HG03378 (cell line): Measurements from ENCODE around the gene GATAD2A.

Source experiments
- ATAC-seq: cut with Tn5 transposase; IDR thresholded peaks from one replicate; pipeline ENCODE4 v1.9.1; 2021; ENCODE audit warnings: mild to moderate bottlenecking, moderate library complexity; ENCODE audit not compliant: unreplicated experiment

Gene GATAD2A

DNA sequence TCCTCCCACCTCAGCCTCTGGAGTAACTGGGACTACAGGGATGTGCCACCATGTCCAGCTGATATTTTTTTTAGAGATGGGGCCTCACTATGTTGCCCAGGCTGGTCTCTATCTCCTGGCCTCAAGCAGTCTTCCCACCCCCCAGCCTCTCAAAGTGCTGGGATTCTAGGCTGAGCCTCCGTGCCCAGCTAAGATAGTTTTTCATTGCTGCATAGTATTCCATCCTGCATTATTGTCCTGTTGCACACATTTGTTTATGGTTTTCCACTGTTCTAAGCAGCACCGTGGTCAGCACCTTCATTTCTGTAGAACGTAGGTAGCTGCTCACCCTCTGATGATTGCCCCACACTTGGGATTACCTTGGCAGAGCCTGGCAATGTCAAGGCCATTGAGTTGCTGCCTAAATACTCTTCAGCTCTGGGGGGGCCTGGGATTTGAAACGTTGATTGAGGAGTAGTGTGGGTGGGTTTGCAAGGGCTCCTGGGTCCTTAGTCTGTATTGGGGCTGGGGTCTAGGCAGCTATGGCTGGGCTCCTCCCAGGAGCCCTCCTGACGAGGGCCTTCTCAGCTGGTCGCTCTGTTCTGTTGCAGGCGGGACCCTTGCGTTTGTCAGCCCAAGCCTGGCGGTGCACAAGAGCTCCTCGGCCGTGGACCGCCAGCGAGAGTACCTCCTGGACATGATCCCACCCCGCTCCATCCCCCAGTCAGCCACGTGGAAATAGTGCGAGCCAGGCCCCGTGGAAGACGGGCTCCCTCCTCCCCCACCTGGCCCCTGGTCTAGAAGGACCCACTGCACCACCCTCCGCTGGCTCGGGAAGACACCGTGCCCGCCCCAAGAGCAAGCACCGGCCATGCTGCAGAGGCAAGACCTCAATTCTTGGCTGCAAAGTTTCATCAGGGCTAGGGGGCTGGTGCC lies 99.5 kb downstream of the GATAD2A start:
- ATAC-seq = no peak

DNA sequence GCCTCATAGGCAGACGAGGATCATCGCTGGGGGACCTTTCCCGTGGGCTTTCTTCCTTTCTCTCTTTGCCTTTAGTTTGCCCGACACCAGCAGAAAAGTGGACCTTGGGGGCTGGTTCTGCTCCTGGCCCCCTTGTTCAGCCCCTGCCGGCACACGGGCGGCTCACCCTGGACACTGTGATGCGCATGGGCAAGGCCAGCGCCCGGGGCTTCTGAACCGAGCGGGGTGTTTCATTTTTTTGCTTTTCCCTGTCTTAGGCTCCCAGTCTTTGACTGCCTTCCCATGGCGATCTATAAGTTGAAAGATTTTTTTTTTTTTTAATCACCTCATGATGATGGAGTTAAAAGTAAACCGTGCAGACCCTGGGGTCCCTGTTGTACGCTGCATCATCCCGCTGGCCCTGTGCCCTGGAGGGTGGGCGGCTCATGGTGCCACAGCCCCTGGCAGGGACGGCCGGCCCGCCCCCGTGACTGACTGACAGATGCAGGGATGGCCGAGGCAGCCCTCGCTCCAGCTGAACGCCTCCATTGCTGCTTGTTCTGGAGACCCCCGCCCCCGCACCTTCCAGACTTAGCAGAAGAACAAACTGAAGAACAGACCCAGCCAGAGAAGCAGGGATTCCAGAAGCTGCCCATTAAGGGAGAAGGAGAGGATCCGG lies 100.3 kb downstream of the GATAD2A start:
- no peak for ATAC-seq

DNA sequence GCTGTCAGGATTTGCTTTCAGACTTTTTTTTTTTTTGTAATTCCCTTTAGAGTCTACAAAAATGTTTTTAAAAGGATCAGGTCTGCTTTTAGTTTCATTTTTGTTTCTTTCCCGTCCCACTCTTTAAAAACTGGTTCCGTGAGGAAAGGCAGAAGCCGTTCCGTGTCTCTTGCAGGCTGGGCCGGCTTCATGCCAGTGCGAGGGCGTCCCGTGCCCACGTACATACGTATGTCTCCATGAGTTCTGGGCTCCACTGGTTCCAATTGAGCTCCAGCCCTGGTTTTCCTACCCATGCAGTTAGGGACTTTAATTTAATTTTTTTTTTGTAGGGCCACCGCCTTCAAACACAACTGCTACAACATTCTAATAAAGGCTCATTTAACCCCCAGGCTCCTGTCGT lies 101.1 kb downstream of the GATAD2A start:
- ATAC-seq = no peak

DNA sequence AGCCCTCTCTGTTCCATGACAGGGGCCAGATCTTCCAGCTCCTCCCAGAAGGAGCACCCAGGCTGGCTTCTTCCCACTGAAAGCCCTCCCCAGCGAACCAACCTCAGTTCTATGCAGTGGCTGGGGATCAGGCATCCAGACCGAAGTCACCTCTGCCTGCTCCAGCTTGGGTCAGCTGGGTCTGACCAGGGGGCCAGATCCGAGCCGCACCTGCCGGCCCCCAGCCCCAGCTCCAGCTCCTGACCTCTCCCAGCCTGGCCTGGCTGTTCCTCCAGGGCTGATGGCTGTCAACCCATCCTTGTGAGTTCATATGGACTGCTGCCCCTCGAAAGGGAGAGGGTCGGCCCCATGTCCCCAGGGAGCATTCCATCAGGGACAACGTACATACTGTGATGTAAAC lies 101.9 kb downstream of the GATAD2A start:
- ATAC-seq = no peak

DNA sequence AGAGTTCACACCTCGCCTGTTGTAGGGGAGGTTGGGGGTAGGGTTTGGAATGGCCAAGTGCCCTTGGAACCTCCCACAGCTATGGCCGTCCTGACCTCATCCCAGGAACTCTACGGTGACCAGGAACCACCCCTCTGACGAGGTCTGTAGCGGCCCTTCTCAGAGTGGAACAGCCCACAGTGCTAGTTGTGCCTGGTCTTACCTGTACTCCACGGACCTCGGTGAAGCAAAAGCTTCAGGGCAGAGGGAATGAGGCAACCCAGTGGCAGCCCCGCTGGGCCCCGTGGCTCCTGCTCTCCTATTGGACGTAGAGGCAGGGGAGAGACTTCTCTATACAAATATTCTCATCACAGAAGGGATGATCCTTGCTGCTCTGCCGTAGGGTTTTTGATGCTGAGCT lies 102.7 kb downstream of the GATAD2A start:
- no peak for ATAC-seq

DNA sequence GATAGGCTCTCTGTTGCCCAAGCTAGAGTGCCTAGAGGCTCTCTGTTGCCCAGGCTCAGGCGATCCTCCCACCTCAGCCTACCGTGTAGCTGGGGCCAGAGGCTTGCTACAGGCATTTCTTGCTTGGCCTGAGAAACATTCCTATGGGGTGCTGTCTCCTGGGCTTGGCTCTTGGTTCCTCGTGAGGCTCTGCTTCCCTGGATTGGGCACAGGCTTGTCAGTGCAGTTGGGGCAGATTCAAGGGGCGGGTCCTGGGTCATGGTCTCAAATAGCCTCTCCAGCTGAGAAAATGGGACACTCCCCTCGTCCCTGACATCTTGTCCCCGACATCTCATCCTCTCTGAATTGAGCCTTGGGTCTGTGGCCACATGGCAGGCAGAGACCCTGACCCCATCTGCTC lies 105.0 kb downstream of the GATAD2A start:
- no peak for ATAC-seq

DNA sequence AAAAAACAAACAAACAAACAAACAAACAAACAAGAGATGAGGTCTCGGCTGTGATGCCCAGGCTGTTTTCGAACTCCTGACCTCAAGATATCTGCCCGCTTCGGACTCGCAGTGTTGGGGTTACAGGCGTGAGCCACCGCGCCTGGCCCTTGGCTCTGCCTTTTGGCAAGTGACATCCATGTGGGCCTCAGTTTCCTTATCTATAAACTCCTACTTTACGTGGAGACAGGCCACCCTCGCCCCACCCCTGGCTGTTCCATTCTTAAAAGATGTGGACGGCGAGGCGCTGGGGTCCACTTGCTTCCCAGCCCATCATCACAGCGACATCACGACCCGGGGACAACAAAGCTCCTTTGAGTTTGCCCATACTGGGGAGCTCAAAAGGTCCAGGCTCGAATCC lies 108.2 kb downstream of the GATAD2A start:
- no peak for ATAC-seq

DNA sequence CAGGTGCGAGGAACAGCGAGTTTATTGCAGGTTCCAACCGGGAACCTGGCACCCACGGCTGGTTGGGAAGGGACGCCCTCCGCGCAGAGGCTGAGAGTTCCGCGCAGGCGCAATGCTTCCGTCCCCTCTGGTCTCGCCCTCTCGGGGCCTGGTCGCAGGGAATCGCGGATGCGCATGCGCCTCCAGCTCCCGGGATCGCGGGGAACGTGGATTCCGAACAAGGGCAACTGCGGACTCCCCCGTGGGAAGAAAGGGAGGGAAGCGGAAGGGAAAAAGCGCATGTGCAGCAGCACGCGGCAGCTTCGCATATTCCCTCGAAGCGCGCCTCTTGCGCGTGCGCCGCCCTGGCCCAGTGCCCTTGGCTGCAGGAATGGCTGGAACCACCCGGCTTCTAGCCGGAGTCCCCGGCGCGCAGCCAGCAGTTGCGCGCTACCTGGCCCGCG lies 108.8 kb downstream of the GATAD2A start:
- ATAC-seq = no peak

DNA sequence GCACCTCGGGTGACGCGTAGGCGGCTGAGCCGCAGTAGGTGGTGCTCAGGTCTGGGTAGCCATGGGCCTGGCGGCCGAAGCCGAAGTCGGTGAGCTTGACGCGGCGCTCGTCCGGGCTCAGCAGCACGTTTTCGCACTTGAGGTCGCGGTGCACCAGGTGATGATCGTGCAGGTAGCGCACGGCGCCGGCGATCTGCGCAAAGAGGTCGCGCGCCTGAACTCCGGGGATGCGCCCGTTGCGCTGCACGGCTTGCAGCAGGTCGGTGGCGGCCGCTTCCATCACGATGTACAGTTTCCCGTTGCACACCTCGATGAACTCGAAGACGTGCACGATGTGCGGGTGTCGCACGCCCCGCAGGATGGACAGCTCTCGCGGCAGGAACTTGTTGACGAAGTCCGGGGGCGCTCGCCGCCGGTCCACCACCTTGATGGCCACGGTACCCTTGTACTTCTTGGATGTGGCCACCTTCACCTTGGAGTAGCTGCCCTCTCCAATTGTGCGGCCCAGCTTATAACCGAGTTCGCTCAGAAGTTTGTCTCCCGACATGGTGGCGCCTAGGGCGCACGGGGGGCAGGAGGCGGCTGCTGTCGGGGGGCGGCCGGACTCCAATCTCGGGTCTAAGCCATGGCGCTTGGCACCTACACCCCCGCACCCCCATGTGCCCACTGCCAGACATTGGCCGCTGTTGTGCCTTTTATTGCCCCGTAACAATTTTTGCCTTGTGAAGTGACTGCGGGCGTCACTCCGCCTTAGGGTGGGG lies 109.6 kb downstream of the GATAD2A start, which contains the start of gene TSSK6:
TSS of gene TSSK6 (minus strand) at position 668 of the 761 bp plus-strand sequence. CDS start at position 547, 121 bp downstream.
- ATAC-seq = no peak

DNA sequence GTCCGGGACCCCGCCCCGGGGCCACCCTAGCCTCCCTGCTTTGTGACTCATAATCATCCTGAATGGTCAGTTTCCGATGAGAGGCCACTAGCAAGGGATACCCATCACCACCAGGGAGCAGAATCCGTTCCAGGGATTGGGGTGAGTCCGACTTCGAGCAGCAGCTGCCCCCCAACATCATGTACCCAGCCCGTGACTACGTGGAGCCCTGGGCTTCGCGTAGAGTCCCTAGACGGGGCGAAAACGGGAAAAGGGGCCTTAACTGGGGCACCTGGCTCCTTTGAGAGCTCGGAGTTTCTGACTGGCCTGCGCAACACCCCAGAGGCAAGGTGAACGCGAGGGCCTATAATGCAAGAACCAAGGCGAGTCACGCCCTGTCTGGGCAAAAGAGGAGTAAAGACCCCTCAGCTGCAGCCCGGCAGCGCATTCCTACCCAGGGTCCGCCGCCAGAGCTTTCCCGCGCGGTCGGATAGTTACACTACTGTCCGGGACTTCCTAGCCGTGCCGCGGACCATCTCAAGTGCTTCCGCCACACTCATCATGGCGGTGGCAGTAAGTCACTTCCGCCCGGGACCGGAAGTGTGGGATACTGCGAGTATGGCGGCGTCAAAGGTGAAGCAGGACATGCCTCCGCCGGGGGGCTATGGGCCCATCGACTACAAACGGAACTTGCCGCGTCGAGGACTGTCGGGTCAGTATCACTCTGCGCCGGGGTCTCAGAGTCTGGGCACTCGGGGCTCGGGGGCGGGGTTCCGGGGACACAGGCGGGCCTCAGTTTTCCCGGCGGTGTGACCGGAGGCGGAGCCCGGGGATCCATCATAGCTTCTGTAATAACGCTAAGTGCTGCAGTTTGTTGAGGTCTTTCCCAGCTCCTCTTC lies 110.4 kb downstream of the GATAD2A start, which contains the start of gene NDUFA13:
TSS of gene NDUFA13 (plus strand) at position 584 of the 878 bp plus-strand sequence. CDS start at position 598, 14 bp downstream.
- ATAC-seq = peak; percentile 77

DNA sequence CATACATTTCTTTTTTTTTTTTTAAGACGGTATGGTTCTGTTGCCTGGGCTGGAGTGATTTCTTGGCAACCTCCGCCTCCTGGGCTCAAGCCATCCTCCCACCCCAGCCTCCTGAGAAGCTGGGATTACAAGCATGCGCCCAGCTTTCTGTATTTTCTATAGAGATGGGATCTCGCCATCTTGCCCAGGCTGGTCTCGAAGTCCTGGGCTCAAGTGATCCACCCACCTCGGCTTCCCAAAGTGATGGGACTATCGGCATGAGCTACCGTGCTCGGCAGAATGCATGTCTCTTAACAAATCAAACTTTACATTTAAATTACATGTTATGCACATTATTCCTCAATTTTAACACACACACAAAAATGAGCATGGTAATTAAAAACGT lies 111.8 kb downstream of the GATAD2A start:
- no peak for ATAC-seq

DNA sequence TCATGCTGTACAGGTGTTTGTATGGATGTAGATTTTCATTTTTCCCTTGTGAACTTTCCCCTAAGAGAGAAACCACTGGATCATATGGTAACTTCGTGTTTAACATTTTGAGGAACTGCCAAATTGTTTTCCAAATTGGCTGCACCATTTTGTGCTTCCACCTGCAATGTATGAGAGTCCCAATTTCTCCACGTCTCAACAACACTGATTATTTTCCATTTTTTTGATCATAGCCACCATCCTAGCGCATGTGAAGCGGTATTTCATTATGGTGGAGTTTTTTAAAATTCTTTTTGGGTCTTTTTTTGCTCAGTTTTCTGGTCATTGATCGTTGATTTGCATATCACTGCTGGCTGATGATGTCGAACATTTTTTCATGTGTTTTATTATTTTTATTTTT lies 115.5 kb downstream of the GATAD2A start:
- ATAC-seq = no peak

DNA sequence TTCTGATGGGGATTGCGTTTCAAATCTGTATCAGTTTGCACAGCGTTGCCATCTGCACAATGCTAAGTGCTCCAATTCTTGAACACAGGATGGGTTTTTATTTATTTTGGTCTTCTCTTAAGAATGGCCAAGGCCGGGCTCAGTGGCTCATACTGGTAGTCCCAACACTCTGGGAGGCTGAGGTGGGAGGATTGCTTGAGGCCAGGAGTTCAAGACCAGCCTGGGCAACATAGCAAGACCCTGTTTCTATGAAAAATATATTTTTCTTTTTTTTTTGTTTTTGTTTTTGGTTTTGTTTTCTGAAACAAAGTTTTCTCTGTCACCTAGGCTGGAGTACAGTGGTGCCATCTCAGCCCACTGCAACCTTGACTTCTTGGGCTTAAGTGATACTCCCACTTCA lies 117.7 kb downstream of the GATAD2A start:
- ATAC-seq = no peak

DNA sequence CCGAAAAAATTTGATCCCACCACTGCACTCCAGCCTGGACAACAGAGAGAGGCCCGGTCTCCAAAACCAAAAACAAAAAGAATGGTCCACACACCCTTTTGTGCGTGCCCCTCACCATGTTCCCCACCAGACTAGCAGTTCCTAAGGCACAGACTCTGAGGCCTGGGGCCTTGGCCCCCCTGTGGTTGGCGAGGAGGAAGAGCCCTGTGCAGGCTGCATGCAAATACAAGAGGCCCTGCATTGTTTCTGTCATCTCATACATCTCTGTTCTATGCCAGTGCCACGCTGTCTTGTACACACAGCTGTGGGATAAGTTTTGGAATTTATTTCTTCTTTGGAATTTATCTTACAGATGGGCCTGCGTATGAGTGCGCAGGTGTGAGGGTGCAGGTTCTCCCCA lies 118.6 kb downstream of the GATAD2A start:
- no peak for ATAC-seq

DNA sequence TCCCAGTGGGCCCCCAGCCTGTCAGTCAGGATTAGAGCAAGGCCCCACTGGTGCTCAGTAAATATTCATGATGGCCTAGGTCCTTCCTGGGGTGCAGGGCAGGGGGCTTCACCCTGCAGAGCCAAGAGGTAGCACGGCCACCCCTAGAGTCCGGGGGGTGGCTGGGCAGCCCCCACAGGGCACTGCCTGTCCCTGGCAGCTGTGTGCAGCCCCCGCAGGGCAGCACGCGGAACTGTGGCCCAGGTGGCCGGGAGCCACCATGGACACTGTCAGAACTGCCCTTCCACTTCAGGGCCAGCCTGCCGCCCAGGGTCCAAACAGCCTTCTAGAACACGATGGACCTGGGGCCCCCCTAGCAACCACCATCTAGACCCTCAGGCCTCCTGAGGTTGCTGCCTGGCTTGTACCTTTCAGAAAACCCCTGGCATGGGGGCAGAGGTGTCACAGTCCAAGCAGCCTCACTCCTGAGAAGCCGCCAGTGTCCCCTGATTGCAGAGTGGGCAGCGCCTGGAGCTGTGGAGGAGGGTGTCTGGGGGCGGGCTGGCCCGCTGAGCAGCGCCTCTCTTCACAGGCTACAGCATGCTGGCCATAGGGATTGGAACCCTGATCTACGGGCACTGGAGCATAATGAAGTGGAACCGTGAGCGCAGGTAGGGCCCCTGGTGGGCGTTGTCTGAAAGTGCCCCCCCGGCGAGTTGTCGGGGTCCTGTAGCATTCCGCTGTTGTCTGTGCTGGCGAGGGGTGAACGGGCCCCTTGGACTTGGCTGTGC lies 120.3 kb downstream of the GATAD2A start:
- no peak for ATAC-seq

DNA sequence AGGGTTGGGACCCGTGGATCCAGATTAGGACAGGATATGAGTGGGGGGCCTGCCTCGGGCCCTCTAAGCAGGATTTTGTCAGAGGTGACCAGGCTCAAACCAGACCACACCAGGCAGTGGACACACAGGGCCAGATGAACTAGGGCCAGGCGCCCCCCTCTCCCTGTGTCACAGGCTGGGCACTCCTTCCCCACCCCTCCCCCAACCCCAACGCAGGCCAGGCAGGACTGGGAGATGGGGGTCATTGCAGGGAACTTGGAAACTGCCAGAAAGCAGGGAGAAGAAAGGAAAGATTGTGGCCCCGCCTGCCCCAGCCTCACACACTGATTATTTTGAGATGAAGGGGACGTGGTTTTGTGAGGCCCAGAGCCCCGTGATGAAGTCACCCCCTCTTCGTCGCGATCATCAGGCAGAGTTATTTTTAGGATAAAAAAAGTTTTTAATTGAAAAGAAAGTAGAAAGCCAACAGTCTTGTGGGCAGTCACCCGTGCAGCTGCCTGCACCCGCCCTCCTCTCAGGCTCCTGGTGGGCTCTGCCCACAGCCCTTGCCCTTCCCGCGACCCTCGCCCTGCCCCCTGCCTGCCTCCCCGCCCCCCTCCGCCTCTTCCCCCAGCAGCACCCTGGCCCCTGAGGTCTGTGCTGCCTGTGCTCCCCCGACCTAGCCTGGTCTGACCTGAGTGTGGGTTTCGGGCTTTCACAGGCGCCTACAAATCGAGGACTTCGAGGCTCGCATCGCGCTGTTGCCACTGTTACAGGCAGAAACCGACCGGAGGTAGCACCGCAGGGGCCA lies 121.3 kb downstream of the GATAD2A start:
- no peak for ATAC-seq

DNA sequence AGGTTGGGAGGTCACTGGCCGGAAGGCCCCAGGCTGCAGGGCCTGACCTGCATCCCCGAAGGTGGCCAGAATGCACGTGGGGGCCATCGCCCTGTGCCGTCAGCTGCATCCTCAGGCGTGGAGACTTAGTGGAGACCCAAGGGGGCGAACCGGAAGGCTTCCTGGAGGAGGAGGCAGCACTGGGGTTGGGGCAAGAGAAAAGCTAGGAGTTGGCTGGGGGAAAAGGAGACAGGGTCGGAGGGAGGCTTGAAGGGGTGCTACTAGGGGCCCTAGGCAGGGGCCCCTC lies 121.8 kb downstream of the GATAD2A start:
- ATAC-seq = no peak

DNA sequence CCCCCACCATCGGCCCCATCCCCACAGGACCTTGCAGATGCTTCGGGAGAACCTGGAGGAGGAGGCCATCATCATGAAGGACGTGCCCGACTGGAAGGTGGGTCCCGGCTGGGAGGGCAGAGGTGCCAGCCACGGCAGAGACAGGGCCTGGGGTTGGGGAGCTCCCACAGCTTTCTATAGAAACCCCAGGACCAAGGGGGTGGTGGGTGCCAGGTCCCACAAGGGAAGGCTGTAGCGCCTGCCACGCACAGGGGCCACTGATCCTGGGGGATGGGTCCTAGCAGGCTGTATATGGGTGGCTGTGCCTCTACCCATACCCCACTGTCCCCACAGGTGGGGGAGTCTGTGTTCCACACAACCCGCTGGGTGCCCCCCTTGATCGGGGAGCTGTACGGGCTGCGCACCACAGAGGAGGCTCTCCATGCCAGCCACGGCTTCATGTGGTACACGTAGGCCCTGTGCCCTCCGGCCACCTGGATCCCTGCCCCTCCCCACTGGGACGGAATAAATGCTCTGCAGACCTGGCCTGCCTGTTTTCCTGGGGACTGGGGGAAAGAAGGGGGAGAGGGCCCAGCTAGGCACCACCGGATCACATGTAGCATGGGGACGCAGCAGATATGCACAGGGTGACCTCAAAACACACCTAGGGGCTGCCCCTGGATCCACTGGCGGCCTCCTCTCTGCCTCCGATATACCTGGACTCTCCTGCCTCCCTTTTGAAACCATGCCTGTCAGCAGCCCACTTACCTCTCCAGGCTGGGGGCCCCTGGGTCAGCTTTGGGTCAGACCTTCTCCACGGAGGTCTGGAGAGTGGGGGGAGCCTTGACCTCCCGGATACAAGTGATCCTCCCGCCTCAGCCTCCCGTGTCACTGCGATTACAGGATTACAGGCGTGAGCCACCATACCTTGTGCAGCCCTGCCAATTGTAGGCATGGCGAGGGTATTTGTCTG lies 122.5 kb downstream of the GATAD2A start:
- no peak for ATAC-seq
